Endothelial cell of hepatic sinusoid (primary cell): Measurements from ENCODE around the gene PIWIL4.

Experiments used
- in situ Hi-C: cut with HindIII; loops from 2 replicates; pipeline ENCODE4 v1.10.0; 2017; ENCODE audit warnings: low sequenced_read_pairs

PIWIL4 gene

DNA sequence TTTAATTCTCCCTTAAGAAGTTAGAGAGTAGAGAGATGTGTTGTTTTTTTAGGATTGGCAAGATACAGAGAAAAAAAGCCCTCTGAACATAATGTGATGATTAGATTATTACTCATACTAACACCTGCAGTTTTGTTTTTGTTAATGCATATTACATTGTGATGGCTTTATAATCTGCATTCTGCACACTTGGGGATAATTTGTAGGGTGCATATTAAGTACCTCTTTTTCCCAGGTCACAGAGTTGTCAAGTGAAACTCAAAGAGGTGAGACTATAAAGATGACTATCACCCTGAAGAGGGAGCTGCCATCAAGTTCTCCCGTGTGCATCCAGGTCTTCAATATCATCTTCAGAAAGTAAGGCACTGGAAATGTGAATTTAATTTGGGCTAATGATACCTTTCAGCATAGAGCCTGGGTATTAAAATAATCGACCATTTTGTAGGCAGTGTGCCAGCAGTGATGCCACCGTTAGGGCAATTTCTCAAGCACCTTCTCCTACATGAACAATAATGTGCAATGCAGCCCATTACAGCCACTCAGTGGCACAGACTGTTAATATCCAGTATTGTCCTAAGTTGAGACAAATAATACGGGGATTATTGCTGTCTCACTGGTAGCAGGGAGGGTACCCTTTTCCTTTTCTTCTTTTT, 16.2 kb downstream of the PIWIL4 start:
- in situ Hi-C loops: loop anchor here (5.0 kb wide), 1 partner anchor 51 kb away; no protein-coding TSS in a partner anchor

DNA sequence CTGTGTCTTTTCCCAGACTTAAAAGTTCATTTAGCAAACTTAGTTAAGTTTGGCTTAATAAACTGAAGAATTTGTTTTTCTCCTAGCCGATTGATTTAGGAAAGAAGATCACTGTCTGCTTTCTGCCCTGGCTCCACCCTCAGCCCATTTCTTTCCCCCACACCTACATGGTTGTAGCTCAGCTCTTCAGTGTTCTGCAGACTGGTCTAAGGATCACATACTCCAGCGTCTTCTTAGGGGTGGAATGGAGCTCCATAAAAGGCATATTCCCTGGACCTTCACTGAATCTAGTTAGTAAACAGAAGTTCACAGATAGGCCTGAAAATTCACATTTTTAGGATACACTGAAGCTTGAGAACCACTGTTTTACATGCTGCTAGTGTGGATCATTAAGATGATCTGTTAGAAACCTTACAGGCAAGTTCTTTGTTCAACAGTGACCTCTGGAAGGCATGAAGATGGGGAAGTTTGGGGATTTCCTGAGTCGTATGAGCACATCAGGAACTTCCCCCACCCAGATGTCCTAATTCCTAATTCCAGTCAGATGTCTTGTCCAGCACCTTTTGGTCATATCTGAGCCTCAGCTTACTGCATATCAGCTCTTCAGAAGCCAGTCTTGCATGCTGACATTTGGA, 16.8 kb downstream of the PIWIL4 start:
- in situ Hi-C loops: loop anchor here (5.0 kb wide), 1 partner anchor 52 kb away; no protein-coding TSS in a partner anchor

DNA sequence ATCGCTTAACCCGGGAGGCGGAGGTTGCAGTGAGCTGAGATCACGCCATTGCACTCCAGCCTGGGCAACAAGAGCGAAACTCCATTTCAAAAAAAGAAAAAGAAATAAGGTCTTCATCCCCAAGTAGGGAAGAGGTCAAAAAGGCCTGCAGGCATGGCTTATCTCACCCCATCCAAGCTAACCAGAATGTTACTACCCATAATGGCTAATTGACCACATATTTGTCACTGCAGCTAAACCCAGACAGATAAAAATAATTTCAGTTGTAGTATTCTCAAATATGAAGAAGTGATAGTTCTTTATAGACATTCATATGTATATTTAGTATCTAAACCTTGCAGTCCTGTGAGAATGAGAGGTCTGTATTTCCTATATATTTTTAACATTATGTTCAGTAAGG, 17.8 kb downstream of the PIWIL4 start:
- in situ Hi-C loops: loop anchor here (5.0 kb wide), 1 partner anchor 53 kb away; no protein-coding TSS in a partner anchor

DNA sequence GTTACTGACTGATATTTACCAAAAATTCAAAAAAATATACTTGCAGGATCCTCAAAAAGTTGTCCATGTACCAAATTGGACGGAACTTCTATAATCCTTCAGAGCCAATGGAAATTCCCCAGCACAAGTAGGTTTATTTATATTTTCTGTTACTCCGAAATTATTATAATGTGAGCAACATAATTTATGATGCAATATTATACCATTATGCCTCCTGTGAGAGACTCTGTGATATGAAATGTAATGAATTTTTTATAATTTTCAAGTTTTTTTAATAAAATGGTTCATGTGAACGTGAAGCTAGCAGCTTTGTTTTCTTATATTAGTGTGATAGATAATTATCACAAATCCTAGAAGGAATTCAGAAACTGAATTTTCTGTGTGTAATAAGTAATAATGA, 18.2 kb downstream of the PIWIL4 start:
- in situ Hi-C loops: no loop called here

DNA sequence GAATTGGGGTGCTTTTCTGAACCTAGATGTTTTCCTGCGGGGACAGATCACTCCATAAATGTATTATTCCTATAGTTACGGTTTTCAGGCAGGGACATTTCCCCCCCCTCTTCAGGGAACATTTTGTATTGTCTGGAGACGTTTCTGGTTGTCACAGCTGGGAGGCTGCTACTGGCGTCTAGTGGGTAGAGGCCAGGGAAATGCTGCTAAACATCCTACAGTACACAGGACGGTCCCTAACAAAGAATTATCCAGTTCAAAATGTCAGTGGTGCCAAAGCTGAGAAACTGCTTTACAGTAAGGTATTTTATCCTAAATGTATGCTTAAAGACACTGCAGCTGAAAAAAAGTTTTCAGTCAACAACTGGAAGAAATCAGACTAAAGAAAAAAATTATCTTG, 19.4 kb downstream of the PIWIL4 start:
- in situ Hi-C loops: no loop called here

DNA sequence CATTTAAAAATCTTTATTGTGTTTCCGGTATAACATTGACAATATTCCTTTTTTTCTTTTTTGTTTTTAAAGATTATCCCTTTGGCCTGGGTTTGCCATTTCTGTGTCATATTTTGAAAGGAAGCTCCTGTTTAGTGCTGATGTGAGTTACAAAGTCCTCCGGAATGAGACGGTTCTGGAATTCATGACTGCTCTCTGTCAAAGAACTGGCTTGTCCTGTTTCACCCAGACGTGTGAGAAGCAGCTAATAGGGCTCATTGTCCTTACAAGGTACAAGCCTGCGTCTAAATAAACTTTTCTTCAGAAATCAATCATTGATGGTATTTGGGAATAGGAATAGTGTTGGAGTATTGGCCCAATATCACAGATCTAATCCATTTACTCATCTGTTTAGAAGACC, 19.8 kb downstream of the PIWIL4 start:
- in situ Hi-C loops: no loop called here

DNA sequence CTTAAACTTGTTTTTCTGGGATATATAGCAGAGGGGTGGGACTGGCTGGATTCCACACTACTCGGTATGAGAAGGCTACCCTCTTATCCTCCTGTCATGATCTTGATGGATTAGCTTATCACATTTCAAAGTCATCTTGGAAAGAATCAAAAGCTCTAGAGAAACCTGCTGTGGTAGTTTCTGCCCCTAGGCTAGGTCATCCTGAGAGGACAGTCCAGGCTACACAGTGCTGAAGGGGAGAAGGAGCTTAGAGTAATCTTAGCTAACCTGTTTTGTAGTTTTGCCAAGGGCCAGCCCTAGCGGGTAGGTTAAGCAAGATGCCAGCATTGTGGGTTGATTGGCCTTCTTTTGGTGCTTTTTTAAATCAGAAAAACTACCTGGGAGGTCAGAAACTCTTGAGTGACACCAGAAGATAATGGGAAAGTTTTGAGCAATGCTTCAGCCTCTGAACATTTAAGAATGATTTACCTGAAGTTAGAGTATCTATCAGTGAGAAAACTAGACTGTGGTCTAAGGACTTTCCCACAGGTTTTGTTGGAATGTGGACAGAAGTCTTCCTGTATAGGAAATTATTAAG, 21.3 kb downstream of the PIWIL4 start:
- in situ Hi-C loops: no loop called here

DNA sequence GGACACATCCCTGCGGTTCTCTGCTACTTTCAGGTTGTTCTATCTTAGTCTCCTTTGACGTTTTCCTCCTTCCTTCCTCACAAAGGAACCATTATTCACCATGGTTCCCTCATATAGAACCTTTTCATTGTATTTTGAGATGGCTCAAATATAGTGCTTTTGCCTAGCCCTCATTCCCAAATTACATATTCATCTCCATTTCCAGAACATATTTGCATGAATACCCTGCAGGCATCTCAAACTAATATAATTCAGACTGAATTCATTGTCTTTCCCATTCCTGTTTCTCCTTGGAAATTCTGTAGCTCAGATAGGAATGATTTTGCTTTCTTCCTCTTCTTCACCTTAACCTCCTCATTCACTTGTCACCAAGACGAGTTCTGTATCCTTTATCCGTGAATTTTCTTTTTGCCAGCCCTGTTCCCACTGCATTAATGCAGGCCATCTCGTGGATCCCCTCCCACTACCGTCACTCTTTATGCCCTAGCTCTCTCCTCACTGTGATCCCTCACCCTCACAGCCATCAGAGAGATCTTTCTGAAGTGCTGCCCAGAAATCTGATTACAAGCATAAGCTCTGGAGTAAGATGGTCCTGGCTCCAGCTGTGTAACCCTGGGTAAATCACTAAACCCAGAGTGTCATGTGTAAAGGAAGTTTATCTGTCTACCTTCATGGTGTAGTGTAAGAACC, 23.3 kb downstream of the PIWIL4 start:
- in situ Hi-C loops: no loop called here

DNA sequence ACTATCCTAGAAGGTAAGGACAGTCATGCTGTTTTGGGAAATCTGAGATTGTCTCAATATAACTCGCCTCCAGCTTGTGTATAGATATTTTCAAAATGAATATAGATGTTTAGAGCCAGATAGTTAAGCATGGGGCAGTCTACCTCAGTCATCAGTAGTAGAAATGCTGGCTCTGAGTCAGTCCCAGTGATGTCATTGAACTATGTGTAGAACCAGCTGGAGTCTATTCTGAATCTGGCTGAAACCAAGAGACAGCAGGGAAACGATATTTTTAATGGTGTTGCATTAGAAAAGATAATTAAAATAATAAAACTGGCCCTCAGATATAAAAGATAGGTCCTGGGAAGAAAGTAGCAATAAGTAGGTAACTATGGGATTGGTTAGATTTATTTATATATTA, 25.9 kb downstream of the PIWIL4 start:
- in situ Hi-C loops: no loop called here

DNA sequence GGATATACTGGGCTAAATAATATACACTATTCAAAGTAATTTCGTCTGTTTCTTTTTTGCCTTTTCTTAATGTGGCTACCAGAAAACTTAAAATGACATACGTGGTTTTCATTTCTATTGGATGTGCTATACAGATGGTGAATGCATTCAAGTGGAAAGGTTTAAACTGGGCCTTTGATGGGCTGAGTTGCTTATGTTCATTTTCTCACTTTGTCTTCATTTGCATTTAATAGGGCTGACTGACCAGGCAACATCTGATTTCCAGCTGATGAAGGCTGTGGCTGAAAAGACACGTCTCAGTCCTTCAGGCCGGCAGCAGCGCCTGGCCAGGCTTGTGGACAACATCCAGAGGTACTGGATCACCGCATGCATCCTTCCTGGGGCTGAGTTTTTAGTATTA, 27.9 kb downstream of the PIWIL4 start:
- in situ Hi-C loops: no loop called here

DNA sequence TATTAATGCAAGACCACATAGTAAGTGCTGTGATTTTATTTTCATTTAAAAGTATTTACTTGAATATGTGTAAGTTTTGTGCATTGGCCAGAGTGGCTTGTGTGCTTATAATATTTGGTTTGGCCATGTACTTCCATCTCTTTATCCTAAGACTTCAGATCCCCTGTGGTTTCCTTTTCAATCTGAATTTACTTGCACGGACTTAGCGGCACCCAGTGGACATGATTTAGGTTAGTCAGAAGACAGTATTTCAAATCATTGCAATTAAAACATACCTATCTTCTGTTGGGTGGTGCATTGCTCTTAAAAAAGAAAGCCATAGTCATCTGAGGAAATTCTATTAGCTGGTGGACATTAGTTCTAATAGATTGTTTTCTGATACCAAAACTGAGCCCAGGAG, 30.7 kb downstream of the PIWIL4 start:
- in situ Hi-C loops: no loop called here

DNA sequence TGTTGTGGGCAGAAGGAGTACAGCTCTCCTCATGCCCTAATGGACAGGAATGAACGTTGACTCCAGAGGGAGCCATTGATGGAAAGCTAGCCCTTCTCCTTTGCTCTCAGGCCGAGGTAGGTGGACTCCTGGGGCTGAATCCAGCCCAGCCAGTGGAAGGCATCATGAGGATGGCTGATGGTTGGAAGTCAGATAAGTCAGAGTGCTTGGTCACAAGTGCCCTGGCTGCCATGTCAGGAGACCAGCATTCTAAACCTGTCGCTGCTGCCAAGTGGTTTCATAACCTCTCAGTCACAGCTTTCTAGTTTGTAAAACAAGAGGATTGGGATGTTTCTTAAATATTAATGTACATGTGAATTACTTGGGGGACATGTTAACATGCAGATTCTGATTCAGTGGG, 32.3 kb downstream of the PIWIL4 start:
- in situ Hi-C loops: no loop called here

DNA sequence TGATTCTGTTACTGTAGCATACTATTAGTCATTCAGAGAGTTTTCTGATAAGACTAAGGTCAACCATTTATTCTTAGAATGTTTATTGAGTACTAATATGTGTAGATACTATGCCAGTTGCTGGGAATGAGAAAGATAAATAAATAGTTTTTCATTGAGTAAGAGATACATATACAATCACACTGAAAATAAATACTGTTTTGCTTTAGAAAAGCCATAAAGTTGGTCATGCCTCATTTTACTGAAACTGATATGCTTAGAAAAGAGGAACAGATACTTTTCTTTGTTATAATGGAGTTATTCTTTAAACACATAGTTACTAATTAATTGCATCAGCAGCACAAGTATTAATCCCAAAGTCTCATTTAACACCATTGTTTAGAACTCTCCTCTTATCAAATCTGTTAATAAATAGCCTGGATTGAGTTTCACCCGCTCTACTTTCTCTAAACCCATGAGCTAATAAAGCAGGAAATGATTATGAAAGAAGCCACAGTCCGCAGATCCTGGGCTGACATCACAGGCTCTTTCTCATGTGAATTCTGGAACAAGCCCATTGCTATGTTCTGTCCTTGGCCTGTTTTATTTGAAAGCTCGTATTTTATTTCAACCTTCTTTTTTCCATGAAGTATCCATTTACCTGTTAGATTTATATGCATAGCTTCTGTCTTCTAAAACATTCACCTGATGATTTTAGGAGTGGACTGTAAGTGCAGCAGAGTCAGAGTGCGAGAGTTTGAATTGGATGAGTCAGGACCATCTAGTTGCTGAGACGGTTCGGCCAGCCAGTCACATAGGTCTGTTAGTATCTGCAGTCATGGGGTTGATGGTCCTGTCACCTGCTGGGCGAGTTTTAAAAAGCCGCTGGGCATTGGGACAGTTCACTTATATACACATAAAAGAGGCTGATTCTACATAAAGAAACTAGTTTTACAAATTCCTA, 35.5 kb downstream of the PIWIL4 start:
- in situ Hi-C loops: no loop called here

DNA sequence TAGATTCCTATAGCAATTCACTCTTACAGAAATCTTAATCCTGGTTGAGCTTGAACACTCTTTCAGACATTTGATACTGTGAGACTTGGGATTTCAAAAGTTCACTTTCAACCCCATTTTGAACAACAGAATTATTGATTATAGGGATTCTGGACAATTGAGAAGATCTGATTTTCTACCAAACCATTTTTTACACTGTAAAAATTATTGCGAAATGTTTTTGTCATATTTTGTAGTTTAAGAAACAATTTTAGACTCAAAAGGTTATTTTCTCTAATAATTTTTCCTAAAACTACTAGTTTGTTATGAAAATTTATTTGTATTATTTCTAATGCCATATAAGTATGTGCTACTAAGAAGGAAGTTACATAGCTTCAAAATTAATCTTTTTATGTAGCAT, 36.4 kb downstream of the PIWIL4 start:
- in situ Hi-C loops: no loop called here

DNA sequence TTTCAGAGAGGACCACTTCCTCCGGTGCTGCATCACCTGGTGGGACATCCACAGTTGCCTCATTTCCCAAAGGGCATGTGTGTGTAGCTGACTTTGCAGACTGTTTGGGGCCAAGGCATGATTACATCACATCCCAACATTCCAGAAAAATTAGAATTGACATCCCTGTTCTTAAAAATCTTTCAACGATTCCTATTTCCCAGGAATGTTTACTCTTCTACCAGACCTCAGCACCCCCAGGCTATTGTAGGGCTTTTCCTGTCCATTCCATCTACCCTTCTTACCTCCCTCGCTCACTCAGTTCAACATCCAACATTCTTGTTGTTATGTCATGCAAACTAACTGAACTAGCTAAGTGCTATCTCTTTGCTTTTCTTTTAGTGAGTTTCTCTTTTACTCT, 37.3 kb downstream of the PIWIL4 start:
- in situ Hi-C loops: no loop called here

DNA sequence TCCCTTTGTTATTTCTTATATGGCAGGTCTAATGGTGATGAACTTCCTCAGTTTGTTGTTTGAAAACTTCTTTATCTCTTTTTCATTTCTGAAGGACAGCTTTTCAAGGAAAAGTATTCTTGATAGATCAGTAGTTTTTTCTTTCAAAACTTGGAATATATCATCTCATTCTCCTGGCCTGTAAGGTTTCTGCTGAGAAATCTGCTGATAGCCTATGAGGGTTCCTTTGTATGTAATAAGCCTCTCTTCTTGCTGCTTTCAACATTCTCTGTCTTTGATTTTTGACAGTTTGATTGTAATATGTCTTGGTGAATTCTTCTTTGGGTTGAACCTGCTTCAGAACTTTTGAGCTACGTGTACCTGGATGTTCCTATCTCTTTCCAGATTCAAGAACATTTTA, 46.0 kb downstream of the PIWIL4 start:
- in situ Hi-C loops: no loop called here

DNA sequence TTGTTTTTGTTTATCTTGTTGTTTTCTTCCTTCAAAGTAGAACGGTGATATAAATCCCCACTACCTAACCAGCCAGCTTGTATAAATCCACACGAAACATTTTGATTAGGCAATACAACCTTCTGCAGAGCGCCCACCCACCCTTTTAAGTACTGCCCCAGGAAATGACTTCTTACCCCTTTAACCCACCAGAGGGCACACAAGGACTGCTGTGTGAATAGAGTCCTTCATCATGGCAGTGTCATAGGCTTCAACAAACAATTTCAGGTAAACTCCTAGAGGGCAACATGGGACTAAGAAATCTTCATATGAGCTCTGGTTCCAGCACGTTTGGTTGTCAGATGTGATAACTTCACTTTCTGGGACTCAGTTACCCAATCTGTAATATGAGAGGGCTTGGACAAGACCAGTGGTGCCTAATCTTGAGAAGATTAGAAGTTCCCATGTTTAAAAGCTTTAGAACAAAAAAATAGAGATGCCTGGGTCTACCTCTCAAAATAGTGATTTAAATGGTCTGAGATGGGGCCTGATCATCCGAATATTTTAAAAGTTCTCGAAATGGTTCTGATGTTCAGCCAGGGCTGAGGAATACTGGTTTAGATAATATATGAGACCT, 56.1 kb downstream of the PIWIL4 start:
- in situ Hi-C loops: loop anchor here (10.0 kb wide), 3 partner anchors 212 to 342 kb away; no protein-coding TSS in a partner anchor

DNA sequence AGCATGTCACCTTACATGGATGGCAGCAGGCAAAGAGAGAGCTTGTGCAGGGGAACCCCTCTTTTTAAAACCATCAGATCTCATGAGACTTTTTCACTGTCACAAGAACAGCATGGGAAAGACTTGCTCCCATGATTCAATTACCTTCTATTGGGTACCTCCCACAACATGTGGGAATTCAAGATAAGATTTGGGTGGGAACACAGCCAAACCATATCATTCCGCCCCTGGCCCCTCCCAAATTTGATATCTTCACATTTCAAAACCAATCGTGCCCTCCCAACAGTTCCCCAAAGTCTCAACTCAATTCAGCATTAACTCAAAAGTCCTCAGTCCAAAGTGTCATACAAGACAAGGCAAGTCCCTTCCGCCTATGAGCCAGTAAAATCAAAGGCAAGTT, 58.3 kb downstream of the PIWIL4 start:
- in situ Hi-C loops: loop anchor here (5.0 to 10.0 kb wide), 4 partner anchors 137 to 339 kb away; no protein-coding TSS in a partner anchor

DNA sequence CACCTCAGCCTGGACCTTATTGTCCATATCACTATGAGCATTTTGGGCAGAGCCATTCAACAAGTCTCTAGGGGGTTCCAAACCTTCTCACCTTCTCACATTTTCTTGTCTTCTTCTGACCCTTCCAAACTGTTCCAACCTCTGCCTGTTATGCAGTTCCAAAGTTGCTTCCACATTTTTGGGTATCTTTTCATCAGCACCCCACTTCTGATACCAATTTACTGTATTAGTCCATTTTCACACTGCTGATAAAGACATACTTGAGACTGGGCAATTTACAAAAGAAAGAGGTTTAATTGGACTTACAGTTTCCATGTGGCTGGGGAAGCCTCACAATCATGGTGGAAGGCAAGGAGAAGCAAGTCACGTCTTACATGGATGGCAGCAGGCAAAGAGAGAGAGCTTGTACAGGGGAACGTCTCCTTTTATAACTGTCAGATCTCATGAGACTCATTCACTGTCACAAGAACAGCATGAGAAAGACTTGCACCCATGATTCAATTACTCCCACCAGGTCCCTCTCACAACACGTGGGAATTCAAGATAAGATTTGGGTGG, 59.9 kb downstream of the PIWIL4 start:
- in situ Hi-C loops: loop anchor here (5.0 to 10.0 kb wide), 4 partner anchors 135 to 338 kb away; no protein-coding TSS in a partner anchor

DNA sequence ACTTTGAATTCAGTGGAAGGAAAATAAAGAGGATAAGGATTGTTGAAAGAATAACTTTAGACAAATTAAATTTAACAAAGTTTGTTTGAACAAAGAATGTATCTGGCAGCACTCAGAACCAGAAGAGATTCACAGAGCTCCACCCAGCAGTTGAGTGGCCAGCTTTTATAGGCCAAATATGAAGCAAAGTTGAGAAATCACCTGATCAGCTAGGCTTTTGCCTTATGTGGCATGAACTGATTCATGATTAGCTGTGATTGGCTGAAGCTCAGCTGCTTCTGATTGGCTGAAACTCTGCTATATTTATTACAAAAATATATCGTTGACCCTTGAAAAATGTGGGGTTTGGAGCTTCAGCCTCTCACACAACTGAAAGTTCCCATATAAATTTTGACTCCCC, 62.6 kb downstream of the PIWIL4 start:
- in situ Hi-C loops: loop anchor here (5.0 to 10.0 kb wide), 4 partner anchors 133 to 335 kb away; no protein-coding TSS in a partner anchor
